Thyroid gland (tissue), 4 donors: ENCODE results near the gene TRPC3.

Experiments
- CTCF ChIP-seq, 6 experiments: fragments of 200-600 bp in 3 of 6; fragments of 450-650 bp in 3 of 6; sonication (generic) in 3 of 6; IDR thresholded peaks; one replicate each; pipeline ENCODE4 v1.5.1; 2016 to 2019; ENCODE audit warnings: antibody characterized with exemption in 6 of 6, mild to moderate bottlenecking in 2 of 6, inconsistent platforms in 1 of 6, moderate library complexity in 1 of 6
- POLR2A ChIP-seq, 2 donors: fragments of 450-650 bp; IDR thresholded peaks; one replicate each; pipeline ENCODE4 v1.6.1; 2017; ENCODE audit warnings: antibody characterized with exemption in 2 of 2, mild to moderate bottlenecking in 2 of 2, moderate library complexity in 1 of 2

GRCh38 chr4:121950680-121951520 lies 960 bp downstream of the TRPC3 start:
- TF ChIP-seq CTCF (IDR thresholded peaks at IDR 0.05) (no peak), POLR2A (IDR thresholded peaks at IDR 0.05) (no peak)
